WTC11 (cell line): Measurements from ENCODE around the gene CSNK2A2. TPM values are rescaled to one million over a fixed set of nuclear protein-coding genes. Genes with fewer than 3 reads are reported as not detected.

Source experiments
- HMGA2 ChIP-seq: fragments of 250-450 bp; sonication (Bioruptor Pico); IDR thresholded peaks from 2 replicates; pipeline ENCODE4 v1.4.0; 2021; ENCODE audit warnings: mild to moderate bottlenecking, moderate library complexity
- JAZF1 ChIP-seq: fragments of 250-450 bp; sonication (Bioruptor Pico); IDR thresholded peaks from 2 replicates; pipeline ENCODE4 v1.9.0; 2021; ENCODE audit warnings: moderate library complexity, mild to moderate bottlenecking, inconsistent platforms
- total RNA-seq: library from RNA; stranded (reverse); gene quantifications from 3 replicates; pipeline ENCODE4 v1.2.3, GENCODE V29; 2021
- TF ChIP-seq, protein P1 (sequence below): sonication (generic); formaldehyde crosslinking; IDR thresholded peaks from 2 replicates; pipeline ENCODE4 v1.8.1; 2022; ENCODE audit warnings: missing genetic modification reagents, borderline replicate concordance

Gene CSNK2A2
- total RNA-seq, 1 experiment from 2014 or later = 114 TPM

- TF ChIP-seq, protein P1, sequence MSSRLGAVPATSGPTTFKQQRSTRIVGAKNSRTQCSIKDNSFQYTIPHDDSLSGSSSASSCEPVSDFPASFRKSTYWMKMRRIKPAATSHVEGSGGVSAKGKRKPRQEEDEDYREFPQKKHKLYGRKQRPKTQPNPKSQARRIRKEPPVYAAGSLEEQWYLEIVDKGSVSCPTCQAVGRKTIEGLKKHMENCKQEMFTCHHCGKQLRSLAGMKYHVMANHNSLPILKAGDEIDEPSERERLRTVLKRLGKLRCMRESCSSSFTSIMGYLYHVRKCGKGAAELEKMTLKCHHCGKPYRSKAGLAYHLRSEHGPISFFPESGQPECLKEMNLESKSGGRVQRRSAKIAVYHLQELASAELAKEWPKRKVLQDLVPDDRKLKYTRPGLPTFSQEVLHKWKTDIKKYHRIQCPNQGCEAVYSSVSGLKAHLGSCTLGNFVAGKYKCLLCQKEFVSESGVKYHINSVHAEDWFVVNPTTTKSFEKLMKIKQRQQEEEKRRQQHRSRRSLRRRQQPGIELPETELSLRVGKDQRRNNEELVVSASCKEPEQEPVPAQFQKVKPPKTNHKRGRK = no peak
- TF ChIP-seq HMGA2 (CRISPR knock-in tag) (no peak), JAZF1 (CRISPR knock-in tag) (no peak)
- TF ChIP-seq, all 79 proteins: peak for 0
Measured at GRCh38 chr16:58109330-58109729, 88.6 kb downstream of the CSNK2A2 start (continued).

Other genes starting within 250 kb of the CSNK2A2 start
- gene CNGB1, start 227.0 kb downstream of the CSNK2A2 start, total RNA-seq = not detected in 3 replicates
- gene ZNF319, start 197.4 kb downstream of the CSNK2A2 start, total RNA-seq = 4.6 to 5.5 TPM (median 5.3 TPM) in 3 replicates
- 67.1 to 75.2 TPM (median 69.6 TPM) in 3 replicates for gene USB1, start 196.7 kb downstream of the CSNK2A2 start, total RNA-seq
- 55.5 to 60.7 TPM (median 58.2 TPM) in 3 replicates for gene MMP15, start 172.4 kb downstream of the CSNK2A2 start, total RNA-seq
- 41.9 to 46.9 TPM (median 42.4 TPM) in 3 replicates for gene CFAP20, start 68.7 kb downstream of the CSNK2A2 start, total RNA-seq
- gene PRSS54, start 96.9 kb upstream of the CSNK2A2 start, total RNA-seq = not detected in 3 replicates
- gene GINS3, start 194.4 kb upstream of the CSNK2A2 start, total RNA-seq = 7.3 to 11.6 TPM (median 9.8 TPM) in 3 replicates